NAMALWA (cell line): Measurements from ENCODE around the gene MTA2.

Experiments
- DNase-seq: peaks from one replicate; pipeline ENCODE4 v3.0.0-alpha.2; 2015; ENCODE audit warnings: low spot score

Gene MTA2

DNA sequence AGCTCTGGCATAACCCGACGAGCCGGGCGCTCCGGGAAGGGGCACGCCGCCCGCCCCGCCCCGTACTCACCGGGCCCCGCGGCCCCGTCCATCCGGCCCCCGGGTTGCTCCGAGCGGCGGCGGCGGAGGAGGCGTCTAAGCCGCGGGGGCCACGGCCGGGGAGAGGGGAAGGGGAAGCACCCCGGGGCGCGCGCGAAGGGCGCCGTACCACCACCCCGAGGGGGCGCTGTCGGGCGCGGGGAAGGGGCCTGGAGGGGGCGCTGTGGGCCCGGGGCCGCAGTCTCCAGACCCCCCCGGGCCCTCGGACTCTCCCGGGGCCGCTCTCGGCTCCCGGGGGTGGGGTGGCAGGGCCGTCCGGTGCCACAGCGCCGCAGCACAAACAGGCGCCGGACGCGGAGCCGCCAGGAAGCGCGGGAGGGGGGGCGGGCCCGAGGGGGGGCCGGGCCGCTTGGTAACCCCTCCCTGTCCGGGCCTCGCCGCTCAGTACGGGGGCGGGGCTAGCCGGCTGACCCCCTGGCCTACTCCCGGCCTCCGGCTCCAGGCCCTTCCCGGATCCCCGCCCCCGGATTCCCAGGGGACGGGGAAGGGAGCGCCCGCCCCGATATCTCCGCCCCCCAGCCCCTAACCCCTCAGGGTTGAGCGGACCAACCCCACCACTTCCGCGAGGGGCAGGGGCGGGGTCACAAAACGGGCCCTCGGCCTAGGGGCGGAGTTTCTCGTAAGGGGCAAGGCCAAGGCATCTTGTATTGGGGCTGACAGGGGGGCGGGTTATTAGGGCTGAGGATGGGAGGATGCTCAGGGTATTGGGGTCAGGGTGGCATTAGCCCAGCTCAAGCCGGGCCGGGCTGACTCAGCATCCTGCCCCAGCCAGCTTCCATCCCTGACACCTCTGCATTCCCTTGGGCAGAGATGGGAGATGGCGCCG, 11.0 kb upstream of the MTA2 start, which contains the start of the genes EML3 and ROM1:
TSS of gene EML3 (minus strand) at position 410 of the 925 bp plus-strand sequence. CDS start at position 92, 318 bp downstream.
TSS of gene ROM1 (plus strand) at position 892 of the 925 bp plus-strand sequence. CDS start at position 917, 25 bp downstream.
- peak; percentile 95 for DNase-seq

DNA sequence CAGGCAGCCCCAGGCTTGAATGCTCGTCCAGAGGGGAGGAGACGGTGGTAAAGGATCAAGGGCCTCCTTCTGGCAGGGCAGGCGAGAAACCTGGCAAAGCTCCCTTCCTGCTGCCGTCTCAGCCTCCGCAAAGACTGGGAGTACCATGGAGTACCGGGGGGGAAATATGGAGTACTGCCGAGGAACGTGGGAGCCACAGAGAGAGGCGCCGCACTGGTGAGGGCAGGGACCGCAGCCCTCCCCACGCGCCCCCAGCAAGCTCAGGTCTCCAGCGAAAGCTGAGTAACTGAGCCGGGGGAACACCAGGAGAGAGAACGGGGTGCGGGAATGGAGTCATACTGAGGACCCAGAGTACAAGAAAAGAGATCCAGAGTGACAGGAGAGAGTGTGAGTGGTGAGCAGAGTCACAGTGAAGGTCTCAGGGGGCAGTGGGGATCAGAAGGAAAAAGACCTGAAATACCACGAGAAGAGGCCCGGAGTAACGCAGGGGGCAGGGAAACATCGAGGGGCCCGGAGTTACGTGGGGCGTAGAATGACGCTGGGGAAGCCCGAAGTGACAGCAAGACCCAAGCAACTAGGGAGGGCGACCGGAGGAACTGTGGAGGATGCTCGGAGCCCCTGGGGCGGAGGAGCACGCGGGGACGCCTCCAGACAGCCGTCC, 10.2 kb upstream of the MTA2 start:
- peak; percentile 78 for DNase-seq

DNA sequence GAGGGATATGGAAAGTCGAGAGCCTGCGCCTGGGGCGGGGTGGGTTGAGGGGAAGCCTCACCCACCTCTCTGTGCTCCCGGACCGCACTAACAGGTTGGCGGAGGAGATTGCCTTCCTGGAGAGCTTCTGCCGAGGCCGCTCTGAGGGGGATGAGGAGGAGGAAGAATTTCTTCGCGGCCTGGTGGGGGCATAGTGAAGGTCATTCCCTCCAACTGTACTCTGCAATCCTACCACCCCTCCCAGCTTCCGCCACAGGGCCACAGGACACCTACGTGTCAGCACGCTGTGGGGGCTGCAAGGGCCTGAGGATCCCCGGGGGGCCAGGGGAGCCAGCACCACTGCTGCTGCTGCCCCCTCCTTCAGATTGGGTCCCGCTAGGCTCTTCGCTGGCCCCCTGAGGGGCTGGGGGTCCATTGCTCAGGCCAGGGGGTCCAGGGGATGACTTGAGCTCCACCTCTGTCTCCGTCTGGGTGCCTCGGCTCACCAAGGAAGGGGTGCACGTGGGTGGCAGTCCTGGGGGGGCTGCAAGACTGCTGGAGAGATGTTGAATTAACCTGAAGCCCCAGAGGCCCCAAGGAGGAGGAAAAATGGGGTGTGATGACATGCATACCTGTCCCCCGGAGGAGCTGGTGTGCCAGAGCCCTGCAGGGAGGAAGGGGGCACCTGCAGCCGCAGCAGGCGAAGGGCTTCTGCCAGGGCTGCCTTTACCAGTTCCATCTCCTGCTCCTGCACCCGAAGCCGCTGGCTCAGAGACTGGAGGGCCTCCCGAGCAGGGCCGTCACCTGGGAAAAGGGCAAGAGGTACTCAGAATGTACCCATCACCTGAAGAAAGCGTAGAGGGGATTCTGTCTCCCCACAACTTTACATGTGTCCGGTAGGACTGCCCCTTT, 9.4 kb upstream of the MTA2 start:
- no peak for DNase-seq

DNA sequence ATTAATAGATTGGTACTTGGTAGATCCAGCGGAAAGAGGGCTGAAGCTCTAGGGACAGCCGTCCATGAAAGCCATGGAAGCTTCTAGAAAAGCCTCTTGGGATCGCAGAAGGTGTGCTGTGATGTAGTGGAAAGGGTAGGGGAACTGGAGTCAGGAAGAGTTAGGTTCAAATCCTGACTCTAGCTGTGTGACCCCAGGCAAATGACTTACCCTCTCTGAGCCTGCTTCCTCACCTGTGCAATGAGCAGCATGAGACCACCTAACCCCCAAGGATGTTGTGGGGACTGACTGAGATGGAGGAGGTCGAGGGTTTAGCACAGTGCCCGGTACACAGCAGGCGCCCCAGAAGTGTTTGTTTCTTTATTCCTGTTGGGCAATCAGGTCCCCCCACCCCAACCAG, 8.7 kb upstream of the MTA2 start:
- DNase-seq: no peak

- no peak for DNase-seq
These were observed 7.1 kb upstream of the MTA2 start for GRCh38 chr11:62608776-62609175.

GRCh38 chr11:62607714-62608113, 6.0 kb upstream of the MTA2 start:
- peak; percentile 83 for DNase-seq

DNA sequence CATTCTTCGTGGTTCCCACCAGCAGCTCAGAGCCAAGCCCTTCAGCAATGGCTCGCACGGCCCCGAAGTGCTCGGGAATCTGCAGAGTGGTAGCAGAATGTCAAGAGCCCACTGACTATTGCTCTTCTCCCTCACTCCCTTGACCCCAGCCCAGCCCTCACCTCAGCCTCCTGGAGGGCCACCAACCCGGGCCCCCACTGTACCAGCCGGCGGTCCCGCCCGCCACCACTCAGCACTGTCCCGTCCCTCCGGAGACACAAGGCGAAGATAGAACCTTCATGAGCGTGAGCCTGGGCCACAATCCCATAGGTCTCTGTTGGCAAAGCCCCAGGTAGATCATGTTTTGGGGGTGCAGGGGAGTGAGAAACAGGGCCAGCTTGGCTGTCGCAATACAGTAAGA, 4.2 kb upstream of the MTA2 start:
- no peak for DNase-seq

- DNase-seq: no peak
These were observed 3.8 kb upstream of the MTA2 start for GRCh38 chr11:62605467-62605866.

DNA sequence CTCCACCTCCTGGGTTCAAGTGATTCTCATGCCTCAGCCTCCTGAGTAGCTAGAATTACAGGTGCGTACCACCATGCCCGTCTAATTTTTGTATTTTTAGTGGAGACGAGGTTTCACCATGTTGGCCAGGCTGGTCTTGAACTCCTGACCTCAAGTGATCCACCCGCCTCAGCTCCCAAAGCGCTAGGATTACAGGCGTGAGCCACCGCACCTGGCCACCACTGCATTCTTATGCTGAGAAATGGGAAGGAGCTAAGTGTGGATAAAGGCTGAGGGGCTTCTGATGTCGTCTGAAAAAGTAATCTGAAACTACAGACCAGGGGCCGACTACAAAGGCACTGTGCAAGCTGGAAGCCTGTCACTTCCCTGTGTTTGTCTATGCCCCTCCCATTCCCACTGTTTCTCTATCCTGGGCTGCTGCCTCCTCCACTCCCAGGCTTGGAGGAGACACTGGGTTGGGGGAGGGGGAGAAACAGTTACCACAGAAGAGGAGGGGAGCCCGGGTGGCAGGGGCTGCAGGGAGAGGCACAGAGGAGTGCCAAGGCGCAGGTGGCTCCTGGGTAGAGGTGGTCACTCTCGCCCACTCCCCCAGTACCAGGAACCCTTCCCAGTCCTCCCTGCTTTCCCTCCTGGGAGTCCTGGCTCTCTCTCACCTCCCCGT, 2.9 kb upstream of the MTA2 start:
- DNase-seq: no peak

GRCh38 chr11:62603776-62604299, 2.2 kb upstream of the MTA2 start:
- no peak for DNase-seq

- no peak for DNase-seq
These were observed 1.4 kb upstream of the MTA2 start for GRCh38 chr11:62603072-62603408.

- no peak for DNase-seq
These were observed 741 bp upstream of the MTA2 start for GRCh38 chr11:62602141-62603071.

- no peak for DNase-seq
These were observed 618 bp downstream of the MTA2 start for GRCh38 chr11:62601122-62601371.

DNA sequence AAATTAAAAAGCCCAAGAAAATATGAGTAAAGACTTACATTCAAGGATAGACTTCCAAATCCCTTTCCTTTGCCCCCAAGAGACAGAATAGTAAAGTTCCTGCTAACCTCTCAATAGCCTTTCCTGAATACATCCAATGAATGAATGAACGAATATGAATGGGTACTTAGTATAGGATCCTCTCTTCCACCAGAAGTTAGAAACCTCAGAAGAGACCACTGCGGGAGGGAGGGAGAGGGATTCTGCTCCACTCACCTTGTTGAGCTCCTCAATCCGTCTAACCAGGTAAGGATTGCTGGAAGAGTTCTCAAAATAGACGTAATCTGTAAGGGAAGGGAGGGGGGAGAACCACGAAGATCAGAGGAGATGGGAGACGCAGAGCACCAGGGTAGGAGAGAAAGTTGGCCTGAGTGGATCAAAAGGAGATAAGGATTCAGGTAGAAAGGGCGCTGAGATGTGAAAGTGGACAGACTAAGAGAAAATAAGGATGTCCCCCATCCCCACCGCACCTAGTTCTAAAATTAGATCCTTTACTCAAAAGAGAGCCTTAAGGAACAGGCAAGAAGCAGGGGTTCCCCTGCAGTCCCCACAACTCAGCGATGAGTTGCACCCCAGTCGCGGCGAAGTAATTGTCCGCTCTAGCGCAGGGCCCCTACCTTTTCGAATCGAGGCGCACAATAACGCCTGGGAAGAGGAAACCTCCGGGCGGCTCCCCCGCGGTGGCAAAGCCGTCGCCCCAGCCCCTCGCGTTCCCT, 1.1 kb downstream of the MTA2 start:
- DNase-seq: peak; percentile 32

DNA sequence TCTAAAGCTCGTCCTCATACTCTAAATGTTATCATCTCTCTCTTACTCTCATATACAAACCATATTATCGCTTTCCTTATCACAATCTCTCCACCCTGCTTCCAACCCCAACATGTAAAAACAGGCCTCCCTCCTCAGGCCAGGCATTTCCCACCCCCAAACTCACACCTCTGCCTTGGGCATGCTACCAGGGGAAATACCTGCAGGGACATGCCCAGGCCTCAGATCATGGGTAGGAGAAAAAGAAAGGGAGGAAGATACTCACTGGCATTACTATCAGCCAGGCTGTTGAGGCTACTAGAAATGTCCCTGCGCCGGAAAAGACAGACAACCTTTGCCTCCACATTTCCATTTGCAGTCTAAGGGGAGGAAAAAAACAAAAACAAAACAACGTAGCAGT, 1.8 kb downstream of the MTA2 start:
- no peak for DNase-seq

DNA sequence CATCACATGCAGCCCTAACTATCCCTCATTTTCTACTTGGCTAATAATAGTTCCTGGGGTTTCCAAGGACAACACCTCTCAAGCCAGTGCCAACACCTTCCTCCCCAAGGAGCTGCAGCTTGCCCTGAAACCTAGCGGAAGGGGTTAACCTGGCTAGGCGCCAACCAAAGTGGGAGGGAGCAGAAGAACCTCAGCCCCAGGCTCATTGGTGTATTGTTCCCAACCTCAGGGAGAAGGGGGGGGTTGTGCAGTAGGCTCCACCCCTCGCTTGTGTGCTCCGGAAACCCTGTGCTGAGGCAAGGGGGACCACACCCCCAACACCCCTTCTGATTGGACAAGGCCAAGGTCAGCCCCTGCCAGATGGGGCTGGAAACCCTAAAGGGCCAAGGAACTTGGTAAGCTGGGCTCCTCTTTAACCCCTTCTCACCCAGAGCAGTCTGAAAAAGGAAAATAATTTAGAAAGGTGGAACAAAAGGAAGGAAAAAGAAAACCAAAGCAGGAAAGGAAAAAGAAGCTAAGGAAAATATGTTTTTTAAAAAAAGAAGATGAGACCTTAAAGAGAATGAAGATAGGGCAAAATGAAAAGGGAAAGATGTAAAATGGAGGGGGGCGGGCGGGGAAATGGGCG, 2.5 kb downstream of the MTA2 start:
- DNase-seq: peak; percentile 98

GRCh38 chr11:62595124-62595523, 6.5 kb downstream of the MTA2 start:
- no peak for DNase-seq

DNA sequence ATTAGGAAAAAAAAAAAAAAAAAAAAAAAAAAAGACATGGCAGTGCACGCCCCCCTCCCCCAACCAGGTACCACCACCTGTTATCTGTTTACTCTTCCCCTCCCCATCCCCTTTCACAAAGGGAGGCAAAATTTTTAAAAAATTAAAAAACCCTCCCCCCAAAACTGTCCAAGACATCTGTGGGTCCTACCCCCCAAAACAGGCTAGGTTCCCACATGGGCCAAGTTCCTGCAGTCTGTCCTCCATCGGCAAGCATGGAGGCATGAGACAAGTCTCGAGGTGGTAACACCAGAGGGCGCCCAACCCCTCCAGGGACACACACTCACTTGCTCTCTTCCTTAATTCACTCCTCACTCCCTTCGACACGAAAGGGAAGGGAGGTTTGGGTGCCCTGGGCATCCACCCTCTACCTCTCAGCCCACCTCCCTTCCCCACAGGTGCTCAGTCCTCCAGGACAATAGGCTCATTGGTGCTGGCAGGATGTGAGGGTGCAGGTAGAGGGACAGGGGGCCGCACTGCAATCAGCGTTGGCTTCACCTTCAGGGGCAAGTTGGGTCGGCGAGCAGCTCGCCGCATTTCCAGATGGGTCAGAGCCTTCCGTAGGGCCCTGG, 8.1 kb downstream of the MTA2 start:
- peak; percentile 86 for DNase-seq

GRCh38 chr11:62592989-62593421, 8.7 kb downstream of the MTA2 start:
- no peak for DNase-seq
